Upper lobe of right lung (tissue), 1 donor: ENCODE results near the gene MRTO4. TPM values are rescaled to one million over a fixed set of nuclear protein-coding genes. Genes with fewer than 3 reads are reported as not detected.
A peak's percentile ranks its signal among the peaks of the same experiment; 100 is the strongest.
"Not testable (repeated sequence)": the region's sequence is repeated elsewhere in the genome, so short reads cannot be mapped to it uniquely, and the experiment has no call there.

Experiments
- ATAC-seq: fragments of 200-7000 bp; cut with Tn5 transposase; one replicate; pipeline ENCODE4 v1.9.1; 2020; ENCODE audit warnings: mild to moderate bottlenecking, moderate library complexity
- DNase-seq: peaks from one replicate; pipeline ENCODE4 v3.0.0-alpha.2; 2020
- H3K27ac ChIP-seq: fragments of 200-600 bp; one replicate; pipeline ENCODE4 v1.8.0; 2022
- H3K27me3 ChIP-seq: fragments of 200-600 bp; one replicate; pipeline ENCODE4 v1.8.0; 2022; ENCODE audit warnings: mild to moderate bottlenecking
- H3K36me3 ChIP-seq: fragments of 200-600 bp; one replicate; pipeline ENCODE4 v1.8.0; 2022
- H3K4me1 ChIP-seq: fragments of 200-600 bp; one replicate; pipeline ENCODE4 v1.8.0; 2022
- H3K4me3 ChIP-seq: fragments of 200-600 bp; one replicate; pipeline ENCODE4 v1.8.0; 2022; ENCODE audit warnings: mild to moderate bottlenecking
- H3K9me3 ChIP-seq: fragments of 200-600 bp; one replicate; pipeline ENCODE4 v1.8.0; 2022
- CTCF ChIP-seq: fragments of 200-600 bp; IDR thresholded peaks from one replicate; pipeline ENCODE4 v1.8.0; 2022; ENCODE audit warnings: antibody characterized with exemption
- intact Hi-C: fragments of 100-400 bp; cut with DNase I; formaldehyde crosslinking; loops from one replicate; pipeline ENCODE4 v1.11.0; 2022
- total RNA-seq: library from RNA; stranded (reverse); fragmentation: NEBNext Ultra II Directional; extraction: Animal tissue kit (Norgen Biotek cat#: 25700); gene quantifications from one replicate; pipeline ENCODE4 v1.2.1, GENCODE V29; 2021
- donor health status: DM: no; HTN: yes; CAD: no; lungs with severe emphysema.

MRTO4 gene
- total RNA-seq, 1 donor from 2014 or later, result 27.3 TPM

GRCh38 chr1:19220991-19221390, 30.6 kb upstream of the MRTO4 start:
- peaks cover 93% of the 10 kb centered on the region for H3K36me3 ChIP-seq
- H3K4me1 ChIP-seq, result no peaks in the 10 kb centered on the region
- no peak for TF ChIP-seq CTCF
- ATAC-seq, result peak; percentile 61
- H3K9me3 ChIP-seq, result no peaks in the 10 kb centered on the region
- H3K27ac ChIP-seq, result no peak overlapping the region
- DNase-seq, result no peak
- H3K4me3 ChIP-seq, result no peak overlapping the region
- no peaks in the 10 kb centered on the region for H3K27me3 ChIP-seq
- intact Hi-C loops, result no loop called here

- no peak for DNase-seq
- intact Hi-C loops, result no loop called here
- TF ChIP-seq CTCF, result no peak
Observed at GRCh38 chr1:19222573-19222972, 29.0 kb upstream of the MRTO4 start.

GRCh38 chr1:19222979-19223824, 28.4 kb upstream of the MRTO4 start:
- no peak overlapping the region for H3K4me3 ChIP-seq
- H3K4me1 ChIP-seq, result no peaks in the 10 kb centered on the region
- no peak overlapping the region for H3K27ac ChIP-seq
- no peak for ATAC-seq
- H3K36me3 ChIP-seq, result peaks cover 88% of the 10 kb centered on the region
- DNase-seq, result no peak
- no peak for TF ChIP-seq CTCF
- intact Hi-C loops, result no loop called here
- no peaks in the 10 kb centered on the region for H3K9me3 ChIP-seq
- no peaks in the 10 kb centered on the region for H3K27me3 ChIP-seq

More at GRCh38 chr1:19222573-19222972, 29.0 kb upstream of the MRTO4 start:
- H3K36me3 ChIP-seq, result peaks cover 91% of the 10 kb centered on the region
- H3K27me3 ChIP-seq, result no peaks in the 10 kb centered on the region
- no peak overlapping the region for H3K4me3 ChIP-seq
- H3K27ac ChIP-seq, result no peak overlapping the region
- no peaks in the 10 kb centered on the region for H3K4me1 ChIP-seq
- no peaks in the 10 kb centered on the region for H3K9me3 ChIP-seq
- no peak for ATAC-seq

- Histone ChIP-seq H3K4me1 (peaks cover 12% of the 10 kb centered on the region), H3K27ac (no peak overlapping the region), H3K27me3 (no peaks in the 10 kb centered on the region), H3K9me3 (no peaks in the 10 kb centered on the region), H3K36me3 (peaks cover 89% of the 10 kb centered on the region), H3K4me3 (no peak overlapping the region)
- no peak for TF ChIP-seq CTCF
- intact Hi-C loops, result no loop called here
- ATAC-seq (no peak), DNase-seq (no peak)
Observed at GRCh38 chr1:19229229-19229628, 22.4 kb upstream of the MRTO4 start.

GRCh38 chr1:19229828-19230325, 21.7 kb upstream of the MRTO4 start:
- no peak overlapping the region for H3K27ac ChIP-seq
- ATAC-seq (peak; percentile 85), DNase-seq (no peak)
- no peak for TF ChIP-seq CTCF
- no peaks in the 10 kb centered on the region for H3K27me3 ChIP-seq
- H3K4me1 ChIP-seq, result peaks cover 12% of the 10 kb centered on the region
- H3K36me3 ChIP-seq, result peaks cover 89% of the 10 kb centered on the region
- no peak overlapping the region for H3K4me3 ChIP-seq
- H3K9me3 ChIP-seq, result no peaks in the 10 kb centered on the region
- intact Hi-C loops, result no loop called here

GRCh38 chr1:19231736-19232523, 19.7 kb upstream of the MRTO4 start:
- H3K4me3 ChIP-seq, H3K27ac ChIP-seq, ATAC-seq, H3K27me3 ChIP-seq, H3K9me3 ChIP-seq, intact Hi-C loops, DNase-seq: not testable (repeated sequence)
- Histone ChIP-seq H3K4me1 (peaks cover 12% of the 10 kb centered on the region), H3K36me3 (peaks cover 89% of the 10 kb centered on the region)
